Embryonic facial prominence (tissue), 1 donor: ENCODE measurements around the gene NCOA7.

Experiments
- DNase-seq: peaks from one replicate; pipeline ENCODE4 v3.0.0-alpha.2; 2016; ENCODE audit errors: extremely low spot score

NCOA7 gene

GRCh38 chr6:125974214-125974866 lies 183.6 kb downstream of the NCOA7 start:
- peak; percentile 27 for DNase-seq

DNA sequence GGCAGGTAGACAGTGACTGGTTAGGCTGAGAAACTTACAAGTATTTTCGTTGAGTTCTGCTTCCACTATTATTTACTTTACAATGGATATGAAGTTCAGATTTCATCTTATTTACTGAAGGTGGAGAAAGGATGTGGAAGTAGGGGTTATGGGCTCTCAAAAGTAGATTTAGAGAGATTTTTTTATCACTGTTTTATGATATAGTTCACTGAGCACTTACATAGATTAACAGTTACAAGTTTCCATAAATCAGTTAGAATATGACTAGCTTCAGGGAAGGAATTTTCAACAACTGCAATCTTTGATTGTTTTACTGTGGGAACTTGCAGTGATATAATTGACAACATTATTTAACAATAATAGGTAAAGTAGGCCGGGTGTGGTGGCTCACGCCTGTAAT lies 188.3 kb downstream of the NCOA7 start:
- no peak for DNase-seq
